Peyer's patch (tissue), 4 donors: Measurements from ENCODE around the gene PADI2.

ENCODE experiments used
- POLR2A ChIP-seq, 2 donors: fragments of 450-650 bp; IDR thresholded peaks; one replicate each; pipeline ENCODE4 v1.5.1; 2017; ENCODE audit warnings: antibody characterized with exemption in 2 of 2, mild to moderate bottlenecking in 2 of 2, moderate library complexity in 2 of 2
- TF ChIP-seq, protein P1 (sequence below), 6 experiments: fragments of 450-650 bp in 4 of 6; fragments of 200-600 bp in 2 of 6; sonication (generic) in 1 of 6; IDR thresholded peaks; one replicate each; pipeline ENCODE4 v1.5.1; 2017 to 2019; ENCODE audit warnings: antibody characterized with exemption in 6 of 6, mild to moderate bottlenecking in 3 of 6, moderate library complexity in 1 of 6

- TF ChIP-seq, protein P1, sequence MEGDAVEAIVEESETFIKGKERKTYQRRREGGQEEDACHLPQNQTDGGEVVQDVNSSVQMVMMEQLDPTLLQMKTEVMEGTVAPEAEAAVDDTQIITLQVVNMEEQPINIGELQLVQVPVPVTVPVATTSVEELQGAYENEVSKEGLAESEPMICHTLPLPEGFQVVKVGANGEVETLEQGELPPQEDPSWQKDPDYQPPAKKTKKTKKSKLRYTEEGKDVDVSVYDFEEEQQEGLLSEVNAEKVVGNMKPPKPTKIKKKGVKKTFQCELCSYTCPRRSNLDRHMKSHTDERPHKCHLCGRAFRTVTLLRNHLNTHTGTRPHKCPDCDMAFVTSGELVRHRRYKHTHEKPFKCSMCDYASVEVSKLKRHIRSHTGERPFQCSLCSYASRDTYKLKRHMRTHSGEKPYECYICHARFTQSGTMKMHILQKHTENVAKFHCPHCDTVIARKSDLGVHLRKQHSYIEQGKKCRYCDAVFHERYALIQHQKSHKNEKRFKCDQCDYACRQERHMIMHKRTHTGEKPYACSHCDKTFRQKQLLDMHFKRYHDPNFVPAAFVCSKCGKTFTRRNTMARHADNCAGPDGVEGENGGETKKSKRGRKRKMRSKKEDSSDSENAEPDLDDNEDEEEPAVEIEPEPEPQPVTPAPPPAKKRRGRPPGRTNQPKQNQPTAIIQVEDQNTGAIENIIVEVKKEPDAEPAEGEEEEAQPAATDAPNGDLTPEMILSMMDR (IDR thresholded peaks at IDR 0.05): no peak
- TF ChIP-seq POLR2A (IDR thresholded peaks at IDR 0.05): no peak
These were observed 15.5 kb upstream of the PADI2 start for GRCh38 chr1:17134724-17135123.
